ENCODE measurements around the gene HPDL. TPM values are rescaled to one million over a fixed set of nuclear protein-coding genes. Genes with fewer than 3 reads are reported as not detected.
A peak's percentile ranks its signal among the peaks of the same experiment; 100 is the strongest.

Gene HPDL
- total and polyA plus RNA-seq, 2 of the 4 experiments (the other 2 are of a cell fraction) = 0.54 to 1.1 TPM

DNA sequence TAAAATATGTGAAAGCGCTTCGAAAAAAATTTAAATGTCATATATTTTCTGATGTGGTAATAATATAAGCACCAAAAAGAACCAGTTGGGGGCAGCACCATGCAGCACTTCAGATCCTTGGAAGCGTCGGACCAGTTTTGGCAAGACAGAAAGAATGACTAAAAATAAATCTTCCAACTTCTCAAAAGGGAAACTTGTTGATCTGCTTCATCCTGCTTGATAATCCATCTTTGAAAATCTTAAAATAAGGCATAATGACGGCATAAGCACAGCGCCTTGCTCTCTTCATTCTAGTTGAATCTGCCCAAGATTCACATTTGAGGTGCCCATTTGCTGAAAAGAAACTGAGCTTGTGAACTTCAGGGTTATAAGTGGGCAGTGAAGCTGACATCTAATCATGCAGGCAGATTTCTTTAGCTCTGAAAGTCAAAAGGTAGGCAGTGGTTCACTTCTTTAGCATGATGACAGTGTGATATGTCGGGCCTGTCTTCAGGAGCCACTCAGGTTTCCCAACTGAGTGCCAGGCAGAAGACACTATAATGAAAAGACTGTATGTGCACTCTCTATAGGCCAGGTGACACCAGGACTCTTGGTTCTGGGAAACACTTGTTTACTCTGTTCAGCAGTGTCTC is 33.3 kb downstream of the HPDL start:
- no peak overlapping the region for H2BK5ac ChIP-seq (ENCODE audit: low read depth, low read length, poor library complexity, severe bottlenecking)
- 60% methylated on average over 1 of the region's 7 CpGs; no CpG with 5 or more reads in 1 of the 2 experiments for WGBS, 2 experiments (ENCODE audit: extremely low coverage in 2 of 2, insufficient read length in 1 of 2)
- in situ Hi-C loops (cut with MboI; ENCODE audit: low sequenced_read_pairs) = loop anchor here (5.0 kb wide), 1 partner anchor 212 kb away; no protein-coding TSS in a partner anchor
- TF ChIP-seq POLR2A (IDR thresholded peaks at IDR 0.05; ENCODE audit: low read depth, low read length) (no peak), CEBPB (IDR thresholded peaks at IDR 0.05; ENCODE audit: low read depth, low read length) (no peak), RFX5 (IDR thresholded peaks at IDR 0.05; ENCODE audit: low read depth, low read length) (no peak), CHD1 (IDR thresholded peaks at IDR 0.05; ENCODE audit: low read depth, low read length) (no peak), RAD21 (IDR thresholded peaks at IDR 0.05; ENCODE audit: low read length) (peak; percentile 84), MAZ (IDR thresholded peaks at IDR 0.05; ENCODE audit: borderline replicate concordance, low read depth, low read length) (no peak), NFE2L2 (IDR thresholded peaks at IDR 0.05; ENCODE audit: low read depth, low read length) (no peak), CTCF (conservative IDR thresholded peaks at IDR 0.05; ENCODE audit: low read depth, low read length) (peak; percentile 80), FOS (IDR thresholded peaks at IDR 0.05; ENCODE audit: low read depth, low read length) (no peak), MAFK (IDR thresholded peaks at IDR 0.05; ENCODE audit: low read depth, low read length) (no peak), BHLHE40 (IDR thresholded peaks at IDR 0.05; ENCODE audit: low read depth, low read length) (no peak), USF2 (IDR thresholded peaks at IDR 0.05; ENCODE audit: low read depth, low read length) (no peak), MXI1 (IDR thresholded peaks at IDR 0.05; ENCODE audit: borderline replicate concordance, low read depth, low read length) (no peak), RCOR1 (IDR thresholded peaks at IDR 0.05; ENCODE audit: insufficient replicate concordance, low read length) (no peak)
- TF ChIP-seq, protein P1, sequence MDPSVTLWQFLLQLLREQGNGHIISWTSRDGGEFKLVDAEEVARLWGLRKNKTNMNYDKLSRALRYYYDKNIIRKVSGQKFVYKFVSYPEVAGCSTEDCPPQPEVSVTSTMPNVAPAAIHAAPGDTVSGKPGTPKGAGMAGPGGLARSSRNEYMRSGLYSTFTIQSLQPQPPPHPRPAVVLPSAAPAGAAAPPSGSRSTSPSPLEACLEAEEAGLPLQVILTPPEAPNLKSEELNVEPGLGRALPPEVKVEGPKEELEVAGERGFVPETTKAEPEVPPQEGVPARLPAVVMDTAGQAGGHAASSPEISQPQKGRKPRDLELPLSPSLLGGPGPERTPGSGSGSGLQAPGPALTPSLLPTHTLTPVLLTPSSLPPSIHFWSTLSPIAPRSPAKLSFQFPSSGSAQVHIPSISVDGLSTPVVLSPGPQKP (IDR thresholded peaks at IDR 0.05; ENCODE audit: borderline replicate concordance, low read depth, low read length) = no peak

More for the DNA sequence above, 33.3 kb downstream of the HPDL start:
- no peak overlapping the region for H3K56ac ChIP-seq (ENCODE audit: extremely low read depth, insufficient read depth, low read length)
- no peak overlapping the region for H2AK9ac ChIP-seq (replicated peaks; ENCODE audit: low read depth, low read length, poor library complexity)
- H2AFZ ChIP-seq (replicated peaks; ENCODE audit: low read length, poor library complexity) = no peak overlapping the region
- no peak overlapping the region for H3K27ac ChIP-seq (ENCODE audit: insufficient read depth, low read length)
- no peak overlapping the region for H3K4ac ChIP-seq (ENCODE audit: low read depth, low read length)
- no peak overlapping the region for H2BK20ac ChIP-seq (ENCODE audit: low read depth, low read length)
- no peak overlapping the region; a peak in 1 of 4 replicates for H4K8ac ChIP-seq (ENCODE audit: low read depth in 2 of 2, low read length in 2 of 2)
- no peak overlapping the region for H2BK120ac ChIP-seq (ENCODE audit: low read depth, low read length)
- dilution Hi-C loops (cut with HindIII; ENCODE audit: low sequenced_read_pairs, unreplicated experiment) (no loop called here), intact Hi-C loops (cut with micrococcal nuclease) (loop anchor here (1.0 to 2.0 kb wide), 3 partner anchors 57 to 210 kb away; no protein-coding TSS in a partner anchor)
- no TSS peak for BruUV-seq (replicated peaks)
- H3K79me1 ChIP-seq (ENCODE audit: low read depth in 1 of 2, low read length in 2 of 2) = no peaks in the 10 kb centered on the region
- H3K27me3 ChIP-seq (ENCODE audit: control insufficient read depth, insufficient read depth, low read length) = no peaks in the 10 kb centered on the region
- no peaks in the 10 kb centered on the region for H3K9me1 ChIP-seq (ENCODE audit: insufficient read depth, low read length)
- H3K9me3 ChIP-seq (ENCODE audit: control insufficient read depth, insufficient read depth, low read length) = no peaks in the 10 kb centered on the region
- no peak overlapping the region for H2AK5ac ChIP-seq (ENCODE audit: low read depth, low read length)
- peak; percentile 77 for DNase-seq
- peak; percentile 71 for ATAC-seq (ENCODE audit: low read depth)
- no peaks in the 10 kb centered on the region; the same call in 1 of the 2 replicates for H3K4me1 ChIP-seq (ENCODE audit: control insufficient read depth, insufficient read depth, low read length)
- H3K14ac ChIP-seq (replicated peaks; ENCODE audit: low read depth, low read length) = no peak overlapping the region
- ChIA-PET POLR2A (ENCODE audit: unreplicated experiment) (interaction anchor here (0.6 kb wide), 1 partner anchor 135 kb away, joined by 9 read pairs; no protein-coding TSS in a partner anchor), CTCF (interaction anchor here (0.6 to 8.1 kb wide), 11 partner anchors 11 to 227 kb away, joined by 3 to 95 read pairs (median 4); partner anchors contain the start of gene TESK2)
- H3K18ac ChIP-seq (ENCODE audit: low read depth, low read length) = no peak overlapping the region
- H4K91ac ChIP-seq (ENCODE audit: insufficient read depth, low read depth, low read length) = no peak overlapping the region
- no peak overlapping the region for H4K5ac ChIP-seq (ENCODE audit: low read depth, low read length)
- H3K9ac ChIP-seq (ENCODE audit: low read depth, low read length) = no peak overlapping the region
- no peaks in the 10 kb centered on the region for H4K20me1 ChIP-seq (ENCODE audit: insufficient read depth, low read length)
- H3K23ac ChIP-seq (ENCODE audit: low read depth, low read length) = no peak overlapping the region; the same call in 1 of the 2 replicates
- H3K4me2 ChIP-seq (ENCODE audit: low read depth, low read length) = no peak overlapping the region
- no peak overlapping the region for H2BK15ac ChIP-seq (ENCODE audit: low read depth, low read length)
- H3K36me3 ChIP-seq (ENCODE audit: control insufficient read depth, insufficient read depth, low read length) = no peaks in the 10 kb centered on the region
- no peak overlapping the region for H3K4me3 ChIP-seq (ENCODE audit: insufficient read depth, low read depth, low read length)

All from IMR-90 (cell line).